ENCODE measurements around the gene ZSWIM6.

ZSWIM6 gene

GRCh38 chr5:61519728-61520277, 187.7 kb downstream of the ZSWIM6 start:
- no peak for TF ChIP-seq CTCF (IDR thresholded peaks at IDR 0.05; ENCODE audit: insufficient read depth, missing control alignments)
- DNase-seq (ENCODE audit: insufficient read length, low spot score), result no peak
- FAIRE-seq, result no peak

GRCh38 chr5:61523073-61523472, 191.0 kb downstream of the ZSWIM6 start:
- FAIRE-seq (no peak), DNase-seq (ENCODE audit: insufficient read length, low spot score) (no peak)
- TF ChIP-seq CTCF (IDR thresholded peaks at IDR 0.05; ENCODE audit: insufficient read depth, missing control alignments), result no peak

- no peak for DNase-seq (ENCODE audit: insufficient read length, low spot score)
- no peak for FAIRE-seq
- no peak for TF ChIP-seq CTCF (IDR thresholded peaks at IDR 0.05; ENCODE audit: insufficient read depth, missing control alignments)
Observed at GRCh38 chr5:61523997-61524396, 191.9 kb downstream of the ZSWIM6 start.

GRCh38 chr5:61525512-61526206, 193.6 kb downstream of the ZSWIM6 start:
- no peak for FAIRE-seq
- no peak for DNase-seq (ENCODE audit: insufficient read length, low spot score)
- TF ChIP-seq CTCF (IDR thresholded peaks at IDR 0.05; ENCODE audit: insufficient read depth, missing control alignments), result no peak

GRCh38 chr5:61526207-61526519, 194.1 kb downstream of the ZSWIM6 start:
- DNase-seq (ENCODE audit: insufficient read length, low spot score) (no peak), FAIRE-seq (no peak)
- no peak for TF ChIP-seq CTCF (IDR thresholded peaks at IDR 0.05; ENCODE audit: insufficient read depth, missing control alignments)

- FAIRE-seq, result no peak
- TF ChIP-seq CTCF (IDR thresholded peaks at IDR 0.05; ENCODE audit: insufficient read depth, missing control alignments), result no peak
- no peak for DNase-seq (ENCODE audit: insufficient read length, low spot score)
Observed at GRCh38 chr5:61532983-61533382, 200.9 kb downstream of the ZSWIM6 start.

- DNase-seq (ENCODE audit: insufficient read length, low spot score) (no peak), FAIRE-seq (no peak)
Observed at GRCh38 chr5:61534481-61535267, 202.6 kb downstream of the ZSWIM6 start.

More at GRCh38 chr5:61534481-61535267, 202.6 kb downstream of the ZSWIM6 start:
- TF ChIP-seq CTCF (IDR thresholded peaks at IDR 0.05; ENCODE audit: insufficient read depth, missing control alignments), result no peak
